Stimulated activated CD8-positive, alpha-beta memory T cell treated with anti-CD3 and anti-CD28 coated beads, Interleukin-12 subunit alpha, Interleukin-12 subunit beta, amount 100 ng/mL, for 24 hours (primary cell): ENCODE data around the gene FBXL7.

Experiments
- DNase-seq: peaks from one replicate; pipeline ENCODE4 v3.0.0-alpha.2; 2020; ENCODE audit errors: extremely low read depth

FBXL7 gene

DNA sequence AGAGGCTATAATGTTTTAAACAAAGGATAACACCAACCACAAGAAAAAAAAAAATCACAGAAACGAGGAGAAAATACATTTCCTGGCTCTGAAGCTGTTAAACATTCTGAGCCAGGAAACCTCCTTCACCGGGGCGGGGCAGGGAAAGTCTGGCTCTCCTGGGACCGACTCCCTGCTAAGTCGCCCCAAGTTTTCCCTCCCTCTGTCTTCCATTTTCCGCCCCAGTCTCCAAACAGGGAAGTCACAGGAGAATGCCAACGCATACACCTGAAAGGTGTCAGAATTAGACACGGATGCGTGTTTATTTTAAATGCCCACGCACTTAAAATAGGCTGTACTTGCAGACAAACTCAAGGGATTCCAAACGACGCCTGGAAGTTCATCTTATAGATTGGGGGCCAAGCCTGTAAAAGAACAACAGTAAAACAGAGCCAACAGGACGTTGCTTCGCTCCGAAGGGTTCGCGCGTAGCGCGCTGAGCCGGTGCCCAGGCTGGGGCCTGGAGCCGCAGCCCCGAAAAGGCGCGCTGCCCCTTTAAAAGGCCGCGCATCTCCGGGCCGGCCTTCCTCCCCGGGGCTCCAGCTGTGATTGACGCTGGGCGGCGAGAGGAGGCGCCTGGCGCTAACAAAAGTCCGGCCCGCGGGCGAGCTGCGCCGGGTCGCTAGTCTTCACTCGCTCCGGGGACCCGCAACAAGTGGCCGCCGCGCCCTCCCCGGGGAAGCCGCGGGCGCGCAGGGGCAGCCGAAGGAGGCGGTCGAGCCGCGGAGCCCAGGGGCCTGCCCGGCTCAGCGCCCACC is at the start of gene FBXL7:
Gene FBXL7 (plus strand): TSS at position 653 of the 797 bp plus-strand sequence.
- no peak for DNase-seq

DNA sequence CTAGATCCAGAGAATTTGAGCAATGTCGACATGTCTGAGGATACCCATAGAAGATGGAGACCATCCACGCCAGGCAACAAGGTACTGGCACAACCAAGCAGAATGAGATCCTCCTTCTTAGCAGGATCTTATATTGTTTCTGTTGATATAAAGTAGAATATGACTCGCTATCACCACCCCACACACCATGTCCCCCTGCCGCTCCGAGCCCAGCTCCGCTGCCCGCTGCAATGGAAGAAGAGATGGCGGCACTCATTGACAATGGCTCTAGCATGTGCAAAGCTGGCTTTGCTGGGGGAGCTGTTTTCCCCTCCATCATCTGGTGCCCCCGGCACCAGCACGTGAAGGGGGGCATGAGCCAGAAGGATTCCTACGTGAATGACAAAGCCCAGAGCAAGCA is 49.5 kb upstream of the FBXL7 start:
- no peak for DNase-seq

DNA sequence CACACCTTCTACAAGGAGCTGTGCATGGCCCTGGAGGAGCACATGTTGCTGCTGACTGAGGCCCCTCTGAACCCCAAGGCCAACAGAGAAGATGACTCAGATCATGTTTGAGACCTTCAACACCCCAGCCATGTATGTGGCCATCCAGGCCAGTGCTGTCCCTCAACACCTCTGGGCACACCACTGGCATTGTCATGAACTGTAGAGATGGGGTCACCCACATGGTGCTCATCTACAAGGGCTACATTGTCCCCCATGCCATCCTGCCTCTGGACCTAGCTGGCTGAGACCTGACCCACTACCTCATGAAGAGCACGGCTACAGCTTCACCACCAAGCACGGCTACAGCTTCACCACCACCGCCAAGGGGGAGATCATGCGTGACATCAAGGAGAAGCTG is 49.0 kb upstream of the FBXL7 start:
- DNase-seq, result no peak

DNA sequence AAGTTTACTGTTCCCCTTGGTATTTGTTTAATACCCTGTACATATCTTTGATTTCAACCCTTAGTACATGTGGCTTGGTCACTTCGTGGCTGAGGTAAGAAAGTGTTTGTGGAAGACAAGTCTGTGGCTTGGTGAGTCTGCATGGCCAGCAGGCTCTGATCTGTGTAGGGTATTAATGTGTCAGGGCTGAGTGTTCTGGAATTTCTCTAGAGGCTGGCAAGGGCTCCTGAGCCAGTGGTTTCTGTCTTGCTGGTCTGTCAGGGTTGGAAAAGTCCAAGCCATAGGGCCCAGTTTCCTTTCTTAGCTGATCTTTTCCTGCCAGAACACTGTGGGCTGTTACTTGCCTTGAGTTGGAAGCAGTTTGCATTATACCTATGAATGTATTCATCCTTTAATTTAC is 48.0 kb upstream of the FBXL7 start:
- DNase-seq, result no peak

DNA sequence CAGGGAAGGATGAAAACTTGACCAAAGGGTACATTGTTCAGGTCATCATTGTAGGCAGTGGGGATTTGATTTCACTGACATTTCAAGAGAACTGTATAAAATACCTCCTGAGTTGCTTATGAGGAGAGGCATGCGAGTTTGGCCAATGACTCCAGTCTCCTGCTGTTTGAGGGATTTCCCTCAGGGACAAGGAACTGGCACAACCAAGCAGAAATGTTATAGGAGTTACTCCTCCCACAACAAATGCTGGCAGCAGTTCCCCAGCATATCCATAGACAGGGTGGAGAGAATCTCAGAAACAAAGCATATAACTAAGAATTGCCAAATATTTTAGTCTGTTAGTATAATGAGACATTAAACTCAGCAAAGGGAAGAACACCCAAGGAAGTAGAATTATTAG is 47.2 kb upstream of the FBXL7 start:
- no peak for DNase-seq

DNA sequence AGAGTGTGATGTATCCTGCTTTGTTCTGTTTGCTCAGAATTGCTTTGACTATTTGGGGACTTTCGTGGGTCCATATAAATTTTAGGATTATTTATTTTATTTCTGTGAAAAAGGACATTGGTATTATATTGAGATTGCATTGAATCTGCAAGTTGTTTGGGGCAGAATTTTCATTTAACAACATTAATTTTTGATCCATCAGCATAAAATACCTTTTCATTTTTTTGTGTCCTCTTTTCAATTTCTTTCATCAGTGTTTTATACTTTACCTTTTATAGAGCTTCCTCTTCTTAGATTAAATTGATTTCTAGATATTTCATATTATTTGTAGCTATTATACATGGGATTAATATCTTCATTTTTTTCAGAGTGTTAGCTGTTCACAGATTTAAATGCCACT is 40.8 kb upstream of the FBXL7 start:
- DNase-seq, result no peak

DNA sequence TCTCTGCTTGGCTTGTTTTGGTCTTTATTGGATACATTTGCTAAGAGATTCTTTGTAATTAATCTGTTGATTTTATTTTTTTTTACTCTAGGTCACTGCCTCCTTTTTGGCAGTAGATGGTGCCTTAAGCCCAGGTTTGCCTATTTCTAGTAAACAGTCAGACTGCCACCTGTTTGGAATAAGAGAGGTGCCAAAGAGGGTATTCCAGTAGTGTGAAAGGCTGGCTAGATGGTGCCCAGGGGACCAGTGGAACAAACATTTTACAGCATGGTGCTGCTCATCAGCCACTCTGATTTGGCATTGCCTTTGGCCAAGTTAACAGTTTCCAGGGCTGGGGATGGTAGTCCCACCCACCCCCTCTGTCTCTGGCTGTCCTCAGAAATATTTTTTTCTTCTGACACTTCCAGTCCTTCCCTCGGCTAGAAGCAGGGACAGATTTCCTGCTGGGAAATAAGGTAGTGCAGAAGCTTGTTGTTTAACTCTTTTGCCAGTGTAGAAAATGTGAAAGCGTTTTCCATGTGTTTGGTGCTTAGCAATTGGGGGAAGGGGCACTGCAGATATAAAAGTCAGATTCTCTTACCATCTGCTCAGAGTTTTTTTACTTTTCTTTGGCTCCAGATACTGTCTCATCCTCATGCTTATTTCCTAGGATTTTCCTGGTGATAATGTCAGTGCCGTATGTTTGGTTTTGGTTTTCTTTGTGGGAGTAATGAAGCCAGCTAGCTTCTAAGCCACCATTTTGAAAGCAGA is 36.6 kb upstream of the FBXL7 start:
- DNase-seq, result no peak

DNA sequence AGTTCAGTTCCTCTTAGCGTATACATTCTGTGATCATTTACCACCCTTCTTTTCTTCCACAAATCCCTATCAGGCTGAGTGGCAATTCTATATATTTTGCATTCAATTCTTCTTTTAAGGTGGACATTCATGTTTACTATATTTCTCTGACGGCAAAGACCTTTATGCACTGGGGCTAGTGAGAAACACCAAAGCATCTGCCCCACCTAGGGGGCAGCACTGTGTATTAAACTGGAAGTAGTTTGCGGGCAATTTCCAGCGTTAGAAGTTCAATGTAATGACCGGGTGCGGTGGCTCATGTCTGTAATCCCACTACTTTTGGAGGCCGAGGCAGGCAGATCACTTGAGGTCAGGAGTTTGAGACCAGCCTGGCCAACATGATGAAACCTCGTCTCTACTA is 27.9 kb upstream of the FBXL7 start:
- DNase-seq, result no peak

DNA sequence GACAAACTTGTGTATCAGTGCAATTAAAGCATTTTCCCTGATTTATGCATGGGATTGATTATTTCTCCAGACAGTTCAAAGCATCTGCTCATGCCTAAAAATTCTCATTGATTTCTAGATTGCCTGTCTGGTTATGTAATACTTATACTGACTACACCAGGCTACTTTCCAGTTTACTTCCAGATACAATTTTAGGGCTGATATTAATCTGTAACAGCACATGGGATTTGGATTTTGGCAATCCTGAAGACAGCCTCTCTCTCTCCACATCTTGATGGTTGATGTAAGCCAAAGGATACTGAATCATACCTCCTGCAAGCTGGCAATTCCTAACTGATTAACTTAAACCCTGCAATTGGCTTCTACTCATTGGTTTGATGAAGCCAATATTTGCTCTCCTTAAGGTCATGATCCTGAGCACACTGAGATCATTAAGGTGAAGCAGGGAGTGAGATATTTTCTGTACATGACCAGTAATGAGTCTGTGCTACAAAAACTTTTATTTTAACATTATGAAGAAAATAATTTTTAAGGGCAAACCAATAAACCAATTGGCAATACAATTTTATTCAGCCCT is 25.7 kb upstream of the FBXL7 start:
- no peak for DNase-seq

DNA sequence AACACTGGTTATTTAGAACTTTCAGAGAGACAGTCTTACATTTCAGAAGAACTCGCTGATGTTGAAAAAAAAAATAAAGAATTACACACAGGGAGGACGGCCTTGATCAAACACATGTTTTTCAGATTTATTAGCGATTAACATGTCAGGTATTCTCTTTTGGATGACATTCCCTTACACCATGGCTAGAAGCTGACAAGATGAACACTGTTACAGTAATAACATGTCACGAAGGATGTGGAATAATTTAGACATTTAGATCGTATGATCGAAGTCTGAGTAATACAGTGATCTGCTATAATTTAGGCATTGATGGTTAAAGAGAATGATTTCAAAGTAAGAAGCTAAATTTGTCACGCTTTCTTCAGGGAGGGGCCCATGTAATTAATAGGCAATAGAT is 24.6 kb upstream of the FBXL7 start:
- no peak for DNase-seq

DNA sequence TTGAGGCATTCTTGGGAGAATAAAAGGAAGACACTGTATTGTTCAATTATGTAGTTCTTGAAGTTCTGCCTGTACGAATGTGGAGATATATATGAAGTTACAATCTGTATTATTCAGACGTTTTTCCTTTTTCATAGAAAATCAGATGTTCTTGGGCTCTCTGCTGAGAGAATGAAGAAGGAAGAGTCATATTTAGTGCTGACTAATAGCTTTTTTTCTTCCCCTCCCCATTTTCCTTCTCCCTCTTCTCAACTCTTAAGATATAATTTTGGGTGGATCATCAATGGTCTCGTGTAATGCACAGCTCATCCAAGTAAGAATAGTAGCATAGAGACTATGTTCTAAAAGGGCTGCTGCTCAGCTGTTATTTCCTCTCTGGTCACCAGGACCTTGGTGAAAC is 23.0 kb upstream of the FBXL7 start:
- no peak for DNase-seq

DNA sequence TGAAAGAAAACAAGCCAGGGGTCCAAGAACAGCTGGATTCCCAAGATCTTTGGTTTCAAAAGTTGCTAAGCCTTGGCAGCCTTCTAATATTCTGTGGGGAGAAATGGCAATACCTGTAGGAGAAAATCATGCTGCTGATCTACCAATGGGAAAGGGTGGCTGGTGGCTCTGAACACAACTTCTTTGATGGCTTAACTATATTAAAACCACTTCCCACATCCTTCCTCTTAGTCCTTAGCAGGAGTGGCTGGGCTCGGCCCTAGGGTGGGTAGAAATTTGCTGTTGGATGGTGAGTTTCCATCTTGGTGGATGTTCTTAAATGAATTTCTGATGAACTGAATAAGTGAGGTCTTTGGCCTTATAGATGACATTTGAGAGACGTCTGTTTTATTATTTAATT is 19.5 kb upstream of the FBXL7 start:
- DNase-seq, result no peak

DNA sequence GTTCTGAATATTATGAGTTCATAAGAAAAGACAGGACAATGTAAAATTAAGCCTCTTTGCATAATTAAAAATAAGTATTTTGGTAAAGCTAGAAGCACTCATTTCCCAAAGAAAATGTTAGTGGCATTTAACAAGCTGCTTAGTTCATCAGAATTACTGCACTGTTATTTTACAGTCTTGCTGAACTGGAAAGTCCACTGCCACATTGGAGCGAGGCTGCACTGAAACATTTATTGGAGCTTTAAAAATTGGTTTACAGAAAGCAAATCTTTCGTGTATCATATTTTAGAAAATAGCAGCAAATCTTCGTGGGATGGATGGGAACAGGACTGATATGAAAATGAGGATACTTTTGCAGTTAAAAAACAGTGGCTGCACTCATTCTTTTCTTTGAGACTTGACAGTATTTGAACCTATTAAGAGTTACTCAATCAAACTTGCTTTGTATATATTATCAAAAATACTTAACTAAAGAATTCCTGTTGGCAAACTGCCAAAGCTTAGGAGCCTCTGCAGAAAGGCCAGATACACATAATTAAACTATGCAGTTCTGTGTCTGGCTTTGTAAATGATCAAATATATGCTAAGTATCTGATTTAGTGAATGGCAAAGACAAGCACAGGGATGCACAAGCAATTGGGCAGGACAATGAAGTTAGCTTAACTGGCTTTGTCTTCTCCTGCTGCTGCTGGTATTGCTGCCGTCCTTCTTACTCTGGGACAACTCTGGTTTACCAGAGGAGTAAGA is 16.5 kb upstream of the FBXL7 start:
- no peak for DNase-seq

DNA sequence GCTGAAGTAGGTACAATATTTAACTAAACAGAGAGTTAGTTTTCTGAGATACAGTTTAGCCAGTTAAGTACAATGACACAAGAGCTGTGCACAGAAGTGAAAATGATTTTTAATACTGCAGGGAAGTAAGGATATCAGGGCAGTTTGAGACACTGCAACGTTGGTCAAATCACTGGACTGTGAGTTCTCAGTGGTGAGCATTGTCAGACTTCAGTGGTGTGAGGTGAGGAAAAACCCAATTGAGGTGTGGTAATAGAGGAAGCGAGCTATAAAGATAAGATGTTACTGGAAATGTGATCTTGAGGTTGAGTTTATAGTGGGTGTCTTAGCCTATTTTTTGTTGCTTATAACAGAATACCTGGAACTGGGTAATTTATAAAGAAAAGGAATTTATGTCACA is 12.8 kb upstream of the FBXL7 start:
- DNase-seq, result no peak

DNA sequence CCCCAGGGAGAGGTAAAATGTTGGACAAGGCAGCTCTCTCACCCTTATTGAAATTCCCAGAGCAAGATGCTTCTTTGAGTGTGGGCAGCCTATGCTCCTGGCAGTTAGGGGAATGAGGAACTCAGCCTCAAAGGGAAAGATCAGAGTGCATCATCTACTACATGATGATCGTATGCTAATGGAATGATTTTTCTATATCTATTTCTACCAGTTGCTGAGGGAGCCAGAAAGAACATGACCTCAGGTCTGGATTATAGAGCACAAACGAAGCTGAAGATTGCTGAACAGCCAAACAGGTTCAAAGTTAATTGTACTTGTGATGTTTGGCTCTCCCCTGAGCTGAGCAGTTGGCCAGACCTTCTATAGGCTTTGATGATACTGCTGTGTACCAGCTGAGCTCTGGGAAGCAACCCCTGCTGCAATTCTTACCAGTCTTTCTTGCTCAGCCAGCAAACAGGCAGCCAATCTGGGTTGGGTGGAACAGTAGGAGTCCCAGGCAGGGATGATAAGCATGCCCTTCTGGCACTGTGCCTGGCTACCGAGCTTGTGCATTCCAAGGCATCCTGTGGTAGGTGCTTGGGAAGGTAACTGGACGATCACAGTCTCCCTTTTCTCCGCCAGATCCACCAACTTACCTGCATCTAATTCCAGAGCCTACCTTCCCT is 10.3 kb upstream of the FBXL7 start:
- no peak for DNase-seq

DNA sequence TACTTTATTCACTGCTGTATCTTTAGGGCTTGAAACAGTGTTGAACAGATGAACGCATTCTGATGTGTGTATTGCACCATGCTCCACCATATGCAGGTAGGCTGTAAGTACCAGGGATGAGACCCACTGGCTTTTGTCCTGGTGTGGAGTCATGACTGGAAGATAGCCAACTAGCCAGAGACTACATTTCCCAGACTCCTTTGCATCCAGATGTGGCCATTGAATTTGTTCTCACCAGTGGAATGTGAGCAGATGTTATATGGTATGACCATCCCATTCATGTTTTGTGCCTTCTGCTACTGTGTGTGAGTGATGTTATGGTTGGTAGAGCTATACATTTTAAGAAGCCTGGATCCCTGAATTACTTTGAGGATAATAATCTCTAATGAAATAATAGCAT is 7.4 kb upstream of the FBXL7 start:
- DNase-seq, result no peak

DNA sequence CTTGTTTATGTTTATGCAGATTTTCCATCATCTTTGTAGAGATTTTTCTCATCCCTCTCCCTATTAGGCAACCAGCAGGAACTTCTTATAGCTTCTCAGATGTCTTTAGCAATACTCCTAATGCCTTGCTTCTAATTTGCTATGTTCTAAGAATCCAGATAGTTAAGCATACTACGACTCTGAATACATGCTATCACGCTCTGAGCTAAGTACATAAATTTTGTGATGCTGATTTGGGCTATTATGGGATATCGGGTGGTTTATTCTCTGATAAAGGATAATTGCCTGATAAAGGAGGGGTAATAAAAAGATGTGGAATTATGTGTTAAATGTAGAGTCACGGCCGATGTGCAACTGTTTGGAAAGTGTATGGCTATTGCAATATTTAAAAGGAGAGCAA is 6.5 kb upstream of the FBXL7 start:
- DNase-seq, result no peak

DNA sequence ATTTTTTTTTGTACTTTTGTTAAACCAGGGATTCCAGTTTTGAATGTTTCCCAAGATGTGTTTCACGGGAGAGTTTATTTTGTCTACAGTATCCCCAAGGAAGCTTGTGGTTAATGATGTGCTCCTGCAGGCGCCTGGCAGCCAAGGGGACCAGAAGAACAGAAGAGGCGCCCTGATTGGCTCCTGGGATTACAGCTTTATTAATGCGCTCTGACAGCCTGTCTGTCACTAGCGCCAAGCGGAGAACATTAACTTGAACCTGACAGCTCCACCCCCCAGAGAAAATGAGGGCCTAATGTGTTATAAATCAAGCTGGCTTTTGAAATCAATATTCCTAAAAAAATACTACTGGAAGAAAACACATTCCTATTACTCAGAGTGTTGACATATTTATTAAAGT is 5.0 kb upstream of the FBXL7 start:
- no peak for DNase-seq

DNA sequence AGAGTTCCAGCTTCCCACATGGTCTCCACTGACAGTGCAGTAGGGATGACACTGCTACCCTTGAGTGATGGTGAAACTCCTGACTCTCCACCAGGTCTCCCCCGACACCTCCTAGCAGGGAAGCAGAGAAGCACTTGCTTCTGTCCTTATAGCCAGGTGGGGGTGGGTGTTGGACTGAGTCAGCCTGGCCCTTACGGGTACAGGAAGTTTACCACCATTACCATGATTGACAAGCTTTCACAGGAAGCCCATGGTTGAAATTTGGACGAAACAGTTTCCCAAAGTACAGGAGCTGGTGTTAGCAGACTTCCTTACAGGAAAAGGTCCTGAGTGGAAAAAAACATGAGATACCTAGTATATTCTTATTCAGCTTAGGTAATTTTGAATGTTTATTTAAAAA is 3.1 kb upstream of the FBXL7 start:
- DNase-seq, result no peak

DNA sequence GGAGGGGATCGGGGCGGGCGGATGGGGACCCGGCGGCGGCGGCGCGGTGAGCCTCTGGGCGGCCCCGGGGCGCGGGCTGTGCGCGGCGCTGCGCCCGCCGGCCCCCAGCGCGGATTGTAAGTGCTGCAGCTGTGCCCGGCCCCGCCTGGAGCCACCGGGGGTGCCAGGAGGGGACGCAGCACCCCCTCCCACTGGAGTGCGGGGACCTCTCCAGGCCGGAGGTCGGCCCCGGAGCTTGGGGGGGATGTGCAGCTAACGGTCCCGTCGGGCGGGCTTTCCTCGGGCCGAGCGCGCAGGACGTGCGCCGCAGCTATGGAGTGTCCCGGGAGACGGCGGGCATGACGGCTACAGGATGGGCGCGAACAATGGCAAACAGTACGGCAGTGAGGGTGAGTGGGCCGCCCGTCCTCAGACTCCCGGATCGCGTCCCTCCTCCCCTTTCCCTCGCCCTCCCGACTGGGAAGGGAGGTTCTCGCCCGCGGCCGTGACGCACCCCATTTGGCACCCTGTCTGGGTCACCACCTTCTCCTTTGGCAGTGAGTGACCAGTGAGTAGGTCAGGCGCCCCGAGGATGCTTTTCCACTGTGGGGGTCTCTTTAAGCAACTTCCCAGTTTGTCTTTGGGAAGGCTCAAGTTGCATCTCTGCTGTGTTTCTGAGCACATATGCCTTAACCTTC is 483 bp downstream of the FBXL7 start:
- DNase-seq, result no peak

DNA sequence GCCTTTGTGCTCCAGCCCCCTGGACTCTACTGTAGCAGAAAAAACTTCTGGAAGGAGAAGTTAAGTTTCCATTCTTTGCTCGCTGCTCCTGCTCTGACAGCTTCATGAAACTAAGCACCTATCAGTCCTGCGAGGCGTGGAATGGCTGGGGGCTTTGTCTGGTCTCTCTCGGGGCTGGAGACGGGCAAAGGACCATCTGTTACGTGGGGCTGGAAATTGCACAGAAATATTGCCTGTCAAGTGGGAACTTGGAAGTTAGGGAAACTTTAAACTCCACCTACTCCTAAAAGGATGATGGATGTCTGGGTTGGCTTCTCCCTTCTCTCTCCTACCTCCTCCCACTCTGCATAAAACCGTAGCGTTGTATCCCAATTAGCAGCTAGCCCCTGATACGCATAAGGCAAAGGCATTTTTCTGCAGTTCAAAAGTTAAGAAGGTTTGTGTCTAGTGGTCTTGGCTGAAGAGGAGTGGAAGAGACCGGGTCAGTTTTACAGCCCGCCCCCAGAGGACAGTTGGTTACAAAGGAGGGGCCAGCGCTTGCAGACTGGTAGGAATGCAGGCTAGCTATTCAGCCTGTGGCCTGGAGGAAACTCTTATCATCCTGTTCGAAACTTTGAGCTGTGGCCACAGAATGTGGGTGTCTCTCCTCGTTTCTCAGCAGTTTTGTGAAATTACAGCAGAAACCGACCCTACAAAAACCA is 1.3 kb downstream of the FBXL7 start:
- no peak for DNase-seq
